HCT116 (cell line): ENCODE measurements around the gene NUDT14. TPM values are rescaled to one million over a fixed set of nuclear protein-coding genes. Genes with fewer than 3 reads are reported as not detected.

ENCODE experiments used
- ATAC-seq: fragments of 200-7000 bp; cut with Tn5 transposase; 2 replicates; pipeline ENCODE4 v1.9.1; 2020; ENCODE audit warnings: mild to moderate bottlenecking, moderate library complexity
- BruUV-seq: library from RNA; stranded (reverse); fragments of 400-500 nt; replicated peaks from 2 replicates; lab custom pipeline; 2021; lab: Mats Ljungman, UMichigan
- CTCF ChIA-PET: fragments of 300-600 bp; sonication (Branson Sonifier 250); formaldehyde crosslinking; loops from one replicate; lab custom pipeline; 2021; ENCODE audit warnings: antibody characterized with exemption; lab: Charles Lee
- POLR2A ChIA-PET: fragments of 300-600, 350-600 bp; sonication (Branson Sonifier 250); formaldehyde crosslinking; loops from one replicate; lab custom pipeline; 2021; ENCODE audit warnings: antibody characterized with exemption; lab: Charles Lee
- RAD21 ChIA-PET, 2 experiments: fragments of 300-600 bp; sonication (Branson Sonifier 250); formaldehyde crosslinking; loops; one replicate each; lab custom pipeline; 2023; ENCODE audit warnings: low total read pairs in 2 of 2; ENCODE audit not compliant: uncharacterized antibody in 2 of 2, unreplicated experiment in 2 of 2, low non-redundant PET in 1 of 2; lab: Charles Lee
- DNase-seq: peaks from one replicate; pipeline ENCODE4 v3.0.0-alpha.2; 2010; ENCODE audit warnings: low read depth, low spot score
- H2AFZ ChIP-seq: fragments of 200-600 bp; shearing (Covaris generic), sonication (generic); 2 replicates; pipeline ENCODE4 v1.6.1; 2017; ENCODE audit warnings: low read depth, mixed run types, mixed read lengths, antibody characterized with exemption, low read length; ENCODE audit not compliant: poor library complexity, severe bottlenecking
- H3K27ac ChIP-seq: 2 replicates; pipeline ENCODE4 v1.5.1; 2012; ENCODE audit warnings: low read depth, low read length
- H3K27me3 ChIP-seq: fragments of 200-600 bp; sonication (generic); 2 replicates; pipeline ENCODE4 v1.6.1; 2016; ENCODE audit warnings: mixed run types, low read length, mixed read lengths; ENCODE audit not compliant: insufficient read depth
- H3K36me3 ChIP-seq, 2 experiments: fragments of 200-500 bp in 1 of 2; fragments of 200-600 bp in 1 of 2; sonication (Bioruptor generic) in 1 of 2; sonication (generic) in 1 of 2; 2 replicates each; pipeline versions ENCODE4 v1.5.1 to v1.6.1; 2014 to 2016; ENCODE audit warnings: low read length in 2 of 2, inconsistent platforms in 1 of 2, mixed read lengths in 1 of 2, mixed run types in 1 of 2; ENCODE audit not compliant: insufficient read depth in 2 of 2, control insufficient read depth in 1 of 2
- H3K4me1 ChIP-seq, 2 experiments: fragments of 200-600 bp in 1 of 2; sonication (generic) in 1 of 2; 2 replicates each; pipeline versions ENCODE4 v1.5.1 to v1.6.1; 2012 to 2017; ENCODE audit warnings: low read length in 2 of 2, inconsistent platforms in 1 of 2, mild to moderate bottlenecking in 1 of 2, mixed read lengths in 1 of 2, mixed run types in 1 of 2, moderate library complexity in 1 of 2; ENCODE audit not compliant: insufficient read depth in 2 of 2, control insufficient read depth in 1 of 2
- H3K4me2 ChIP-seq: fragments of 200-600 bp; sonication (generic); 2 replicates; pipeline ENCODE4 v1.6.1; 2017; ENCODE audit warnings: mixed run types, low read length, mixed read lengths
- H3K4me3 ChIP-seq, 2 experiments: fragments of 200-600 bp in 1 of 2; sonication (generic) in 1 of 2; replicated peaks in 1 of 2; 2 replicates each; pipeline ENCODE4 v1.5.1; 2011 to 2016; ENCODE audit warnings: low read length in 2 of 2, control low read depth in 1 of 2, low read depth in 1 of 2, mild to moderate bottlenecking in 1 of 2, mixed read lengths in 1 of 2, mixed run types in 1 of 2
- H3K79me2 ChIP-seq: fragments of 200-600 bp; sonication (generic); 2 replicates; pipeline ENCODE4 v1.6.1; 2017; ENCODE audit warnings: mild to moderate bottlenecking, mixed run types, low read length, moderate library complexity, mixed read lengths; ENCODE audit not compliant: insufficient read depth
- H3K9ac ChIP-seq: fragments of 200-600 bp; sonication (generic); 2 replicates; pipeline ENCODE4 v1.6.1; 2016; ENCODE audit warnings: low read length, mixed read lengths
- H3K9me2 ChIP-seq: fragments of 200-600 bp; sonication (generic), shearing (Covaris generic); 2 replicates; pipeline ENCODE4 v1.6.1; 2017; ENCODE audit warnings: mixed run types, mild to moderate bottlenecking, moderate library complexity; ENCODE audit not compliant: insufficient read depth
- H3K9me3 ChIP-seq, 2 experiments: fragments of 200-500 bp in 1 of 2; fragments of 200-600 bp in 1 of 2; sonication (Bioruptor generic) in 1 of 2; sonication (generic) in 1 of 2; 2 replicates each; pipeline ENCODE4 v1.6.1; 2014 to 2017; ENCODE audit warnings: low read length in 2 of 2, mixed read lengths in 2 of 2, inconsistent platforms in 1 of 2, low read depth in 1 of 2, mild to moderate bottlenecking in 1 of 2, mixed run types in 1 of 2, moderate library complexity in 1 of 2; ENCODE audit not compliant: control insufficient read depth in 1 of 2, insufficient read depth in 1 of 2
- H4K20me1 ChIP-seq: fragments of 200-600 bp; sonication (generic), shearing (Covaris generic); 2 replicates; pipeline ENCODE4 v1.6.1; 2017; ENCODE audit warnings: mixed run types, mild to moderate bottlenecking, moderate library complexity; ENCODE audit not compliant: insufficient read depth
- CEBPB ChIP-seq: IDR thresholded peaks from 2 replicates; pipeline ENCODE4 v1.6.1; 2012; ENCODE audit warnings: low read depth
- ELF1 ChIP-seq: IDR thresholded peaks from 2 replicates; pipeline ENCODE4 v1.6.1; 2012; ENCODE audit warnings: low read depth, borderline replicate concordance
- EZH2phosphoT487 ChIP-seq: fragments of 200-600 bp; IDR thresholded peaks from 2 replicates; pipeline ENCODE4 v1.6.1; 2018; ENCODE audit warnings: antibody characterized with exemption, borderline replicate concordance
- FOSL1 ChIP-seq: IDR thresholded peaks from 2 replicates; pipeline ENCODE4 v1.6.1; 2012; ENCODE audit warnings: low read depth
- JUND ChIP-seq: IDR thresholded peaks from 2 replicates; pipeline ENCODE4 v1.6.1; 2012
- TCF7L2 ChIP-seq: IDR thresholded peaks from 2 replicates; pipeline ENCODE4 v1.7.0; 2011; ENCODE audit warnings: borderline replicate concordance, inconsistent platforms; ENCODE audit not compliant: insufficient read depth, insufficient read length; ENCODE audit errors: extremely low read depth
- ZBTB33 ChIP-seq: IDR thresholded peaks from 2 replicates; pipeline ENCODE4 v1.6.1; 2011; ENCODE audit warnings: mild to moderate bottlenecking, low read length, moderate library complexity; ENCODE audit not compliant: insufficient replicate concordance; ENCODE audit errors: extremely low read depth
- intact Hi-C: fragments of 100-400 bp; cut with micrococcal nuclease; formaldehyde crosslinking; loops from 2 replicates; pipeline ENCODE4 v1.10.0; 2022
- total RNA-seq: library from RNA; stranded (reverse); gene quantifications from one replicate; pipeline ENCODE4 v1.2.1, GENCODE V29; 2021; ENCODE audit not compliant: unreplicated experiment
- TF ChIP-seq, protein P1 (sequence below): IDR thresholded peaks from 2 replicates; pipeline ENCODE4 v1.6.1; 2012
- TF ChIP-seq, protein P2 (sequence below), 3 experiments: fragments of 200-600 bp in 1 of 3; sonication (generic) in 1 of 3; IDR thresholded peaks in 2 of 3; conservative IDR thresholded peaks in 1 of 3; 2 replicates each; pipeline ENCODE4 v1.5.1; 2012 to 2017; ENCODE audit warnings: low read depth in 2 of 3, low read length in 2 of 3, antibody characterized with exemption in 1 of 3, borderline replicate concordance in 1 of 3, control low read depth in 1 of 3, mild to moderate bottlenecking in 1 of 3, mixed read lengths in 1 of 3, mixed run types in 1 of 3, moderate library complexity in 1 of 3; ENCODE audit not compliant: insufficient read depth in 1 of 3

Gene NUDT14
- total RNA-seq, 1 experiment from 2014 or later = 56.1 TPM

DNA sequence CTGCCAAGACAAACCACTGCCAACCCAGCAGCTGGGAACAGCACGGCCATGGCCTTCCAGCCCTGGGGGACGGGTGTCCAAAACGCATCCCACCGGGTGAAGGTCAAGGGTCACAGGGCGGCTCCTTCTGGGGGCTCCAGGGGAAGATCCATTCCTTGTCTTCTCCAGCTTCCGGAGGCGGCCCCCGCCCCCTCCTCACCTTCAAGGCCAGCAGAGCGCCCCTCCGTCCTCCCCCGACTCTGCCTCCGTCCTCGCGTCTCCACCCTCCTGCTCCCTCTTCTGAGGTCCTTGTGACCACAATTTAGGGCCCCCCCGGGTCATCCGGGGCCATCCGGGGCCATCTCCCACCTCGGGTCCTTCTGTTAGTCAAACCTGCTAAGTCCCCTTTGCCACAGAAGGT, 3.9 kb upstream of the NUDT14 start:
- Histone ChIP-seq H3K79me2 (no peaks in the 10 kb centered on the region), H3K27ac (no peak overlapping the region), H3K9me3 (peaks cover 4 to 11% of the 10 kb centered on the region in 2 experiments; a peak in 2 of 4 replicates), H3K36me3 (no peaks in the 10 kb centered on the region), H3K4me1 (peaks cover 7 to 16% of the 10 kb centered on the region in 2 experiments), H3K4me3 (no peak overlapping the region), H3K4me2 (no peak overlapping the region), H3K9ac (no peak overlapping the region), H3K9me2 (no peaks in the 10 kb centered on the region), H4K20me1 (no peaks in the 10 kb centered on the region), H2AFZ (no peak overlapping the region), H3K27me3 (no peaks in the 10 kb centered on the region)
- ATAC-seq (no peak), DNase-seq (no peak)
- CTCF ChIA-PET = no interaction called here
- TF ChIP-seq, protein P1, sequence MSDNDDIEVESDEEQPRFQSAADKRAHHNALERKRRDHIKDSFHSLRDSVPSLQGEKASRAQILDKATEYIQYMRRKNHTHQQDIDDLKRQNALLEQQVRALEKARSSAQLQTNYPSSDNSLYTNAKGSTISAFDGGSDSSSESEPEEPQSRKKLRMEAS = no peak
- TF ChIP-seq TCF7L2 (no peak), FOSL1 (no peak), EZH2phosphoT487 (no peak), ZBTB33 (no peak), CEBPB (no peak), ELF1 (no peak), JUND (no peak)
- TF ChIP-seq, protein P2, sequence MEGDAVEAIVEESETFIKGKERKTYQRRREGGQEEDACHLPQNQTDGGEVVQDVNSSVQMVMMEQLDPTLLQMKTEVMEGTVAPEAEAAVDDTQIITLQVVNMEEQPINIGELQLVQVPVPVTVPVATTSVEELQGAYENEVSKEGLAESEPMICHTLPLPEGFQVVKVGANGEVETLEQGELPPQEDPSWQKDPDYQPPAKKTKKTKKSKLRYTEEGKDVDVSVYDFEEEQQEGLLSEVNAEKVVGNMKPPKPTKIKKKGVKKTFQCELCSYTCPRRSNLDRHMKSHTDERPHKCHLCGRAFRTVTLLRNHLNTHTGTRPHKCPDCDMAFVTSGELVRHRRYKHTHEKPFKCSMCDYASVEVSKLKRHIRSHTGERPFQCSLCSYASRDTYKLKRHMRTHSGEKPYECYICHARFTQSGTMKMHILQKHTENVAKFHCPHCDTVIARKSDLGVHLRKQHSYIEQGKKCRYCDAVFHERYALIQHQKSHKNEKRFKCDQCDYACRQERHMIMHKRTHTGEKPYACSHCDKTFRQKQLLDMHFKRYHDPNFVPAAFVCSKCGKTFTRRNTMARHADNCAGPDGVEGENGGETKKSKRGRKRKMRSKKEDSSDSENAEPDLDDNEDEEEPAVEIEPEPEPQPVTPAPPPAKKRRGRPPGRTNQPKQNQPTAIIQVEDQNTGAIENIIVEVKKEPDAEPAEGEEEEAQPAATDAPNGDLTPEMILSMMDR (IDR thresholded peaks at IDR 0.05 in 2 of 3, conservative IDR thresholded peaks at IDR 0.05 in 1 of 3; ENCODE audit: borderline replicate concordance in 1 of 3, insufficient read depth in 1 of 3, low read depth in 2 of 3, low read length in 2 of 3) = no peak
- intact Hi-C loops = no loop called here
- RAD21 ChIA-PET = no interaction called here
- POLR2A ChIA-PET = no interaction called here
- BruUV-seq = no TSS peak
